Suprapubic skin (tissue), 4 donors: Measurements from ENCODE around the gene OXTR.

ENCODE experiments used
- CTCF ChIP-seq, 2 donors: fragments of 200-600 bp in 1 of 2; fragments of 450-650 bp in 1 of 2; sonication (generic) in 1 of 2; IDR thresholded peaks; one replicate each; pipeline ENCODE4 v1.5.1; 2016 to 2019; ENCODE audit warnings: antibody characterized with exemption in 2 of 2, mild to moderate bottlenecking in 1 of 2, moderate library complexity in 1 of 2
- EP300 ChIP-seq: sonication (generic); formaldehyde crosslinking; IDR thresholded peaks from one replicate; pipeline ENCODE4 v1.6.1; 2017; ENCODE audit warnings: antibody characterized with exemption
- POLR2A ChIP-seq, 2 donors: fragments of 450-650 bp; IDR thresholded peaks; one replicate each; pipeline ENCODE4 v1.6.1; 2017; ENCODE audit warnings: antibody characterized with exemption in 2 of 2, mild to moderate bottlenecking in 2 of 2, moderate library complexity in 2 of 2
- POLR2AphosphoS5 ChIP-seq, 3 donors: sonication (generic); formaldehyde crosslinking; IDR thresholded peaks; one replicate each; pipeline ENCODE4 v1.6.1; 2017; ENCODE audit warnings: antibody characterized with exemption in 3 of 3

GRCh38 chr3:8746780-8747345 is 22.6 kb downstream of the OXTR start:
- TF ChIP-seq POLR2A (IDR thresholded peaks at IDR 0.05) (no peak), POLR2AphosphoS5 (IDR thresholded peaks at IDR 0.05) (no peak), CTCF (IDR thresholded peaks at IDR 0.05) (no peak), EP300 (no peak)
